C4-2B (cell line): Measurements from ENCODE around the gene PSMD14.

Experiments
- ZFX ChIP-seq: fragments of 450-650 bp; IDR thresholded peaks from 2 replicates; pipeline ENCODE4 v1.6.1; 2017
- TF ChIP-seq, protein P1 (sequence below): fragments of 450-650 bp; conservative IDR thresholded peaks from 2 replicates; pipeline ENCODE4 v1.5.1; 2017; ENCODE audit warnings: mild to moderate bottlenecking

DNA sequence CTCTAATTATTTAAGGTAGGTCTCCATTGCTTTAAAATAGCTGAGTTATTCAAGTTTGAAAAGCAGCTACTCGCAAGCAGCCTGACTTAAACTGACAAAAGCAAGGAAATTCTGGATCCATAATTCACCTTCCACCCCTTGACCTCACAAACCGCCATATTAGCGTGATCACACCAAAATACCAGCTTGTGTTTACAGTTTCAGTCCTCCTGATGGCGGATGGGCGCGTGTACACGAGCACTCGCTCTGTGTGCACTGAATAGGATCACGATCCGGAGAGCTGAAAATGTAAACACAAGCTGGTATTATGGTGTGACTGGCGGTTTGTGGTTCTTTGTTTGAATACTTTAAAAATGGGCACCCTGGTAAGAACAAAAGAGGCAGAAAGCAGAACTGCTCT lies 42.4 kb upstream of the PSMD14 start:
- TF ChIP-seq, protein P1, sequence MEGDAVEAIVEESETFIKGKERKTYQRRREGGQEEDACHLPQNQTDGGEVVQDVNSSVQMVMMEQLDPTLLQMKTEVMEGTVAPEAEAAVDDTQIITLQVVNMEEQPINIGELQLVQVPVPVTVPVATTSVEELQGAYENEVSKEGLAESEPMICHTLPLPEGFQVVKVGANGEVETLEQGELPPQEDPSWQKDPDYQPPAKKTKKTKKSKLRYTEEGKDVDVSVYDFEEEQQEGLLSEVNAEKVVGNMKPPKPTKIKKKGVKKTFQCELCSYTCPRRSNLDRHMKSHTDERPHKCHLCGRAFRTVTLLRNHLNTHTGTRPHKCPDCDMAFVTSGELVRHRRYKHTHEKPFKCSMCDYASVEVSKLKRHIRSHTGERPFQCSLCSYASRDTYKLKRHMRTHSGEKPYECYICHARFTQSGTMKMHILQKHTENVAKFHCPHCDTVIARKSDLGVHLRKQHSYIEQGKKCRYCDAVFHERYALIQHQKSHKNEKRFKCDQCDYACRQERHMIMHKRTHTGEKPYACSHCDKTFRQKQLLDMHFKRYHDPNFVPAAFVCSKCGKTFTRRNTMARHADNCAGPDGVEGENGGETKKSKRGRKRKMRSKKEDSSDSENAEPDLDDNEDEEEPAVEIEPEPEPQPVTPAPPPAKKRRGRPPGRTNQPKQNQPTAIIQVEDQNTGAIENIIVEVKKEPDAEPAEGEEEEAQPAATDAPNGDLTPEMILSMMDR = no peak
- TF ChIP-seq ZFX = no peak
